Measurements from ENCODE around the gene SLPI.

The SLPI gene

GRCh38 chr20:45254383-45255262, at the start of gene SLPI:
Gene SLPI (minus strand): TSS chr20:45254564. CDS start chr20:45254543, 21 bp downstream.
- peak; percentile 3 for DNase-seq (ENCODE audit: low read depth in 2 of 2)

DNA sequence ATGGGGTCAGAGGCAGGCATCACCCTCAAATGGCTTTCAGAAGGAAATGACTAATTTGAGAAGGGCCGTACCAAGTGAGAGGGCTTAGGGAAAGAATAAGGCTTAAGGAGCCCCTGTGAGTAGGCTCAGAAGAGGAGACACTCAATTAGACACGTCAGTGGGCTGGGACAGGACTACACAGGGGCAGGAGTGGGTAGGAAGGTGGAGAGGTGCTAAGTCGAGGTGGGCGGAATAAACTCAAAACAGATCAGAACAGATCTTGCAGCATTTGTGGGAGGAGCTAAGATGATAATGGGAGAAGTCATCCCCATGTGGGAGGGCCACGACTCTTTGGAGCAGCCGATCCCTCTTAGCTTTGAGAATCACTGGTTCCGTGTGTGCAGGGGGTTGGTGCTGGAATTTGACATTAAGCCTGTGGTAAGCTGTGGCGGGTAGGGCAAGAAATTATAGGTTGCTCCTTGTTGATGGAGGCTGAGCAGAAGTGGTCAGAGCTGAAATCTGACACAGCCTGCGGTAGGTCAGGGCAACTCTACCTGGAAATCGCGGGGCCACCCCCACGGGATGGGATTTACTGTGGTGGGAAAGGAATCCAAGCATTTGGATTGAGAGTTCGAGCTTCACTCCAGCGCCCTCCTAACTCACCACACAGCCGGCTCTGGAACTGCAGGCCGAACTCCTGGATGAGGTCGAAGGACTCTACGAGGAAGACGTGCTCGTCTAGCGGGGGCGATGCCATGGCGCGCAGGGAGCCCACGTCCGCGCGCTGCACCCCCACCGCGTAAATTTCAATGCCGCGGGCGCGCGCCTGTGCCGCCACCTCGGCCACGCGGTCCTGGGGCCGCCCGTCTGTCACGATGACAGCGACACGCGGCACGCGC, 49.5 kb upstream of the SLPI start:
- no peak for DNase-seq (ENCODE audit: low read depth in 2 of 2)

DNA sequence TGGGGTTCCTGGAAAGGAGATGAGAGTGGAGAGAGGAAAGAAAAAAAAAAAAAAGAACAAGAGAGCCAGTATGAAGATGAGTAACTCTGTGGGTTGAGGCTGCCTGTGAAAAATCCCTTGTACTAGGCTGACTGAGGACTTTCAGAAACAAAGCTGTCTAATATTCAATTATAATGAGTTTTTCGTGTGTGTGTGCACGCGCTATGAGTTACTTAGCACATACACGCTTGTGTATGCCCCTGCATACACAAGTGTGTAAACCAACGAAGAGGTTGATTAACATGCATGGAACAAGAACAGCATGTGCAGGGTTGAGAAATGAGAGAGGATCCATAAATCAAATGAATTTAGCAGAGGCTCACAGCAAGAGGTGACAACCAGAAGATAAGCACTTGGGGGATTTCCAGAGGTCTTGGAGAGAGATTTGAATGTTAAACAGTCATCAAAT, 47.5 kb upstream of the SLPI start:
- no peak for DNase-seq (ENCODE audit: low read depth in 2 of 2)

DNA sequence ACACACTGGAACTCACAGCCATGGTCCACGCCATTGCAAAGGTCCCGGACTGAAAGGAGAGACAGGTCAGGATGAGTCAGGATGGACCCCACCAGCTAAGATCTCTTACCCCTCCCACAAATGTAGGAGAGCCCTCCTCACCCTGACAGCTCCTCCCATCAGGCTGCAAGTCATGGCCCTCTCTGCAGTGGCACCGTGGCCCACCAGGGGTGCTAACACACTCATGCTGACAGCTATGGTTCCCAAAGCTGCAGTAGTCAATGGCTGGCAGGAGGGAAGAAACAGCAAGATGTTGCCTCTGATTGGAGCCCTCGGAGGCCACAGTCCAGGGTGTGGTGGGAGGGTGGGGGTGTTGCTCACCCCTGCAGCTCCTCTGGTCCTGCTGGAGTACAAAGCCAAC, 46.6 kb upstream of the SLPI start:
- no peak for DNase-seq (ENCODE audit: low read depth in 2 of 2)

- DNase-seq (ENCODE audit: low read depth in 2 of 2), result no peak
Measured at GRCh38 chr20:45299786-45300185, 45.4 kb upstream of the SLPI start.

- no peak for DNase-seq (ENCODE audit: low read depth in 2 of 2)
Measured at GRCh38 chr20:45297786-45298497, 43.6 kb upstream of the SLPI start.

- no peak for DNase-seq (ENCODE audit: low read depth in 2 of 2)
Measured at GRCh38 chr20:45294659-45295058, 40.3 kb upstream of the SLPI start.

GRCh38 chr20:45294003-45294368, 39.6 kb upstream of the SLPI start:
- no peak for DNase-seq (ENCODE audit: low read depth in 2 of 2)

GRCh38 chr20:45293041-45294002, 39.0 kb upstream of the SLPI start:
- DNase-seq (ENCODE audit: low read depth in 2 of 2), result peak; percentile 17 to 30

- no peak for DNase-seq (ENCODE audit: low read depth in 2 of 2)
Measured at GRCh38 chr20:45292343-45292742, 38.0 kb upstream of the SLPI start.

GRCh38 chr20:45291526-45291925, 37.2 kb upstream of the SLPI start:
- no peak for DNase-seq (ENCODE audit: low read depth in 2 of 2)

- DNase-seq (ENCODE audit: low read depth in 2 of 2), result peak; percentile 42 to 44
Measured at GRCh38 chr20:45290677-45291355, 36.5 kb upstream of the SLPI start.

DNA sequence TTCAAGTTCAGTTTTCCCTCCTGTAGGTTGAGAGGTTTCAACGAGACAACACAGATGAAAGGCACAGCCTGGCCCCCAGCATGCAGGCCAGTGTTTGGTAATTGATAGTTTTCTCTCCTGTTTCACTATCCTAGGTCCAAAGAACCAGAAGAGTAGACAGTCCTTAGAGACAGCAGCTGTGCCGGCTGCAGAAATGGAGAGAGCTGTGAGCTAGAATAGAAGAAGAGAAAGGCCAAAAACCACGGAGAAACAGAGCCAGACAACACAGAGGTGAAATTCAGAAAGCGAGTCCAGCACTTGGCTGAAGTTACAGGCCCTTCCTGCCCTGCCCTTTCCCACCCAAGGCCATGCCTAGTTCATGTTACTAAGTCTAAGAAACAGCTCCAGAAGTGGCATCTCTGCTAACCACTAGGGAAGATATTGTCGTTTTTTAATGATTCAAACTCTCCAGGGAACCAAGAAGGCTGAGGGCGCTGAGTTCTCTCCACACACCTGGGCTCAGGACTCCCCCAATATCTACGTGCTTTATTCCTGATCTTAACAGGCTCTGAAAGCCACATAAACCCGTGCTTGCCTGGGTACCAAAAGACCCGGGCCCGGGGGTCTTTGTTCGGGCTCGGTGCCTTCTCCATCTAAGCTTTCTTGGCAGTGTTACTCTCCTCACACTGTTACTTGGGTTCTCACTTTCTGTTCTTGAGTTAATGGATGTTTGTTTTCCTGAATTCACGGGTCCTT, 35.7 kb upstream of the SLPI start:
- no peak for DNase-seq (ENCODE audit: low read depth in 2 of 2)

- DNase-seq (ENCODE audit: low read depth in 2 of 2), result no peak
Measured at GRCh38 chr20:45288860-45289259, 34.5 kb upstream of the SLPI start.

- no peak for DNase-seq (ENCODE audit: low read depth in 2 of 2)
Measured at GRCh38 chr20:45288376-45288775, 34.0 kb upstream of the SLPI start.

- no peak for DNase-seq (ENCODE audit: low read depth in 2 of 2)
Measured at GRCh38 chr20:45283551-45284057, 29.2 kb upstream of the SLPI start.

GRCh38 chr20:45282700-45283550, 28.6 kb upstream of the SLPI start:
- DNase-seq (ENCODE audit: low read depth in 2 of 2), result no peak

- DNase-seq (ENCODE audit: low read depth in 2 of 2), result no peak
Measured at GRCh38 chr20:45279992-45280391, 25.6 kb upstream of the SLPI start.
